SK-N-MC (cell line): ENCODE data around the gene CCN5.

Experiments used
- EZH2 ChIP-seq: fragments of 200-600 bp; sonication (generic); IDR thresholded peaks from one replicate; pipeline ENCODE4 v1.6.1; 2017; ENCODE audit warnings: antibody characterized with exemption
- FOXP2 ChIP-seq: optimal IDR thresholded peaks from 2 replicates; pipeline ENCODE3; 2011; ENCODE audit warnings: mild to moderate bottlenecking, moderate library complexity; ENCODE audit not compliant: insufficient read depth; ENCODE audit errors: extremely low read length, control extremely low read depth
- POLR2AphosphoS5 ChIP-seq: IDR thresholded peaks from 2 replicates; pipeline ENCODE4 v1.6.1; 2012; ENCODE audit warnings: mild to moderate bottlenecking, low read depth, low read length, borderline replicate concordance

- TF ChIP-seq EZH2 (no peak), POLR2AphosphoS5 (no peak), FOXP2 (no peak)
These were observed 4.7 kb downstream of the CCN5 start for GRCh38 chr20:44719841-44720240.
